Panc1 (cell line): ENCODE data around the gene GFAP. TPM values are rescaled to one million over a fixed set of nuclear protein-coding genes. Genes with fewer than 3 reads are reported as not detected.
A peak's percentile ranks its signal among the peaks of the same experiment; 100 is the strongest.

ENCODE experiments used
- ATAC-seq: fragments of 200-7000 bp; cut with Tn5 transposase; 2 replicates; pipeline ENCODE4 v1.9.1; 2020; ENCODE audit warnings: mild to moderate bottlenecking, moderate library complexity
- BruUV-seq: library from RNA; stranded (reverse); fragments of 400-500 nt; replicated peaks from 2 replicates; lab custom pipeline; 2021; lab: Mats Ljungman, UMichigan
- CTCF ChIA-PET: fragments of 300-600 bp; sonication (Branson Sonifier 250); formaldehyde crosslinking; loops from one replicate; lab custom pipeline; 2022; ENCODE audit warnings: antibody characterized with exemption; lab: Charles Lee
- POLR2A ChIA-PET: fragments of 300-600 bp; sonication (Branson Sonifier 250); formaldehyde crosslinking; loops from one replicate; lab custom pipeline; 2022; ENCODE audit warnings: antibody characterized with exemption; lab: Charles Lee
- DNase-seq: peaks from one replicate; pipeline ENCODE4 v3.0.0-alpha.2; 2010; ENCODE audit warnings: low read depth, low spot score
- H3K27ac ChIP-seq: 2 replicates; pipeline ENCODE4 v1.5.1; 2011; ENCODE audit warnings: mild to moderate bottlenecking, low read length, inconsistent platforms
- H3K27me3 ChIP-seq: fragments of 200-500 bp; sonication (Bioruptor generic); 2 replicates; pipeline ENCODE4 v1.6.0; 2014; ENCODE audit warnings: low read length, inconsistent platforms; ENCODE audit not compliant: control insufficient read depth, insufficient read depth
- H3K36me3 ChIP-seq: fragments of 200-500 bp; sonication (Bioruptor generic); 2 replicates; pipeline ENCODE4 v1.5.1; 2014; ENCODE audit warnings: inconsistent platforms, mild to moderate bottlenecking, low read length, moderate library complexity; ENCODE audit not compliant: control insufficient read depth, insufficient read depth
- H3K4me1 ChIP-seq: 2 replicates; pipeline ENCODE4 v1.5.1; 2011; ENCODE audit warnings: inconsistent platforms, mild to moderate bottlenecking, low read length, moderate library complexity; ENCODE audit not compliant: control insufficient read depth, insufficient read depth
- H3K4me3 ChIP-seq, 2 experiments: 2 replicates each; pipeline ENCODE4 v1.5.1; 2011 to 2012; ENCODE audit warnings: low read depth in 2 of 2, low read length in 2 of 2, mild to moderate bottlenecking in 2 of 2, inconsistent platforms in 1 of 2, moderate library complexity in 1 of 2
- H3K9me3 ChIP-seq: fragments of 200-500 bp; sonication (Bioruptor generic); 2 replicates; pipeline ENCODE4 v1.5.1; 2014; ENCODE audit warnings: low read depth, mild to moderate bottlenecking, inconsistent platforms, low read length, moderate library complexity; ENCODE audit not compliant: control insufficient read depth, insufficient read depth
- POLR2AphosphoS5 ChIP-seq: IDR thresholded peaks from 2 replicates; pipeline ENCODE4 v1.6.1; 2012; ENCODE audit warnings: mild to moderate bottlenecking, low read depth, low read length, moderate library complexity
- SIN3A ChIP-seq: IDR thresholded peaks from 2 replicates; pipeline ENCODE4 v1.6.1; 2012; ENCODE audit warnings: low read depth, mild to moderate bottlenecking, low read length, moderate library complexity, borderline replicate concordance; ENCODE audit not compliant: insufficient read depth
- TCF7L2 ChIP-seq: IDR thresholded peaks from 2 replicates; pipeline ENCODE4 v1.6.1; 2011; ENCODE audit warnings: mild to moderate bottlenecking, low read depth, low read length, inconsistent platforms
- in situ Hi-C: cut with HindIII; loops from 2 replicates; pipeline ENCODE4 v1.10.0; 2016; ENCODE audit warnings: low sequenced_read_pairs, low pct_unique_long_range_greater_than_20kb
- intact Hi-C: fragments of 100-400 bp; cut with micrococcal nuclease; formaldehyde crosslinking; loops from one replicate; pipeline ENCODE4 v1.10.0; 2022; ENCODE audit not compliant: unreplicated experiment
- total RNA-seq: library from RNA; stranded (reverse); gene quantifications from one replicate; pipeline ENCODE4 v1.2.1, GENCODE V29; 2021; ENCODE audit not compliant: unreplicated experiment
- TF ChIP-seq, protein P1 (sequence below): fragments of 450-650 bp; IDR thresholded peaks from 2 replicates; pipeline ENCODE4 v1.5.1; 2017; ENCODE audit warnings: mild to moderate bottlenecking
- TF ChIP-seq, protein P2 (sequence below), 2 experiments: IDR thresholded peaks; 2 replicates each; pipeline ENCODE4 v1.6.1; 2011 to 2012; ENCODE audit warnings: low read depth in 2 of 2, control low read depth in 1 of 2, low read length in 1 of 2, mild to moderate bottlenecking in 1 of 2, moderate library complexity in 1 of 2; ENCODE audit not compliant: insufficient read depth in 1 of 2

Gene GFAP
- total RNA-seq, 1 experiment from 2014 or later: not detected

DNA sequence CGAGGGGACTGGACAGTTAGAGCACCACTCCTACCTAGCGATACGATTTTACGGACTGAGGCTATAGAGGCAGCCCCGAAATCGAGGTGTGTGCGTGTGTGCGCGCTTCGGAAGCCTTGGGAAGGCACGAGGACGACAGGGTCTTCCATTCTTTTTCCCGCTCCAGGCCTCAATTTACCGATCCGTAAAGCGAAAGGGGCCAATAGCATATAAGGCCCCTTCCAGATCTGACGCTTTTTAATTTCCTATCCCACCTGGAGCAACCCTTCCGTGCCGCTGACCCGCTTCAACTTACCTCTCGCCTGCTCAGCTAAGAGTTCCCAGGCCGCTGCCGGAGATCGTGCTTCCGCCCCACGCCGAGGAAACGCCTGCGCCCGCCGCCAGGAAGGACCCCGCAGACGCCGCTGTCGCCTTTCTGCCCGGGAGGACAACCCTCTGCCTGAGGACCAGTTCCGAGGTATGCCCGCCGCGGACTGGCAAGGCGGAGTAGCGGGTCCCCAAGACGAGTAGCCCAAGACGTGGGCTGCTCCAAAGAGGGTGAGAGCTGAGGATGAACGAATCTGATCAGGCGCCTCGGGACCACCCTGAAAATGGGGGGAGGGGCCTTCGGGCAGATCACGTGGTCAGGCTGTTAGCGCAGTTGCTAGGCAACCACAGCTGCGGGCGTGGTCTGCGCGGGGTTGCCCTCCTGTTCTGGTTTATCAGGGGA is 16.1 kb downstream of the GFAP start, which contains the start of gene EFTUD2:
EFTUD2 (minus strand) TSS at position 372 of the 709 bp plus-strand sequence. CDS start 4,924 bp downstream, outside the sequence.
- Histone ChIP-seq H3K36me3 (peaks cover 6% of the 10 kb centered on the region; the same call in 1 of the 2 replicates), H3K4me3 (peak within 1 kb of the TSS; percentile 67 to 87), H3K27me3 (no peaks in the 10 kb centered on the region), H3K9me3 (no peaks in the 10 kb centered on the region), H3K4me1 (peaks cover 14% of the 10 kb centered on the region), H3K27ac (peak within 1 kb of the TSS; percentile 90)
- TF ChIP-seq POLR2AphosphoS5: peak; percentile 90
- TF ChIP-seq, protein P1, sequence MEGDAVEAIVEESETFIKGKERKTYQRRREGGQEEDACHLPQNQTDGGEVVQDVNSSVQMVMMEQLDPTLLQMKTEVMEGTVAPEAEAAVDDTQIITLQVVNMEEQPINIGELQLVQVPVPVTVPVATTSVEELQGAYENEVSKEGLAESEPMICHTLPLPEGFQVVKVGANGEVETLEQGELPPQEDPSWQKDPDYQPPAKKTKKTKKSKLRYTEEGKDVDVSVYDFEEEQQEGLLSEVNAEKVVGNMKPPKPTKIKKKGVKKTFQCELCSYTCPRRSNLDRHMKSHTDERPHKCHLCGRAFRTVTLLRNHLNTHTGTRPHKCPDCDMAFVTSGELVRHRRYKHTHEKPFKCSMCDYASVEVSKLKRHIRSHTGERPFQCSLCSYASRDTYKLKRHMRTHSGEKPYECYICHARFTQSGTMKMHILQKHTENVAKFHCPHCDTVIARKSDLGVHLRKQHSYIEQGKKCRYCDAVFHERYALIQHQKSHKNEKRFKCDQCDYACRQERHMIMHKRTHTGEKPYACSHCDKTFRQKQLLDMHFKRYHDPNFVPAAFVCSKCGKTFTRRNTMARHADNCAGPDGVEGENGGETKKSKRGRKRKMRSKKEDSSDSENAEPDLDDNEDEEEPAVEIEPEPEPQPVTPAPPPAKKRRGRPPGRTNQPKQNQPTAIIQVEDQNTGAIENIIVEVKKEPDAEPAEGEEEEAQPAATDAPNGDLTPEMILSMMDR: no peak
- ATAC-seq (peak; percentile 93), DNase-seq (peak; percentile 69)
- intact Hi-C loops: no loop called here
- CTCF ChIA-PET: interaction anchor here (0.6 kb wide), 1 partner anchor 20 kb away, joined by 4 read pairs; no protein-coding TSS in a partner anchor
- BruUV-seq: no TSS peak
- POLR2A ChIA-PET: no interaction called here
- in situ Hi-C loops: no loop called here

DNA sequence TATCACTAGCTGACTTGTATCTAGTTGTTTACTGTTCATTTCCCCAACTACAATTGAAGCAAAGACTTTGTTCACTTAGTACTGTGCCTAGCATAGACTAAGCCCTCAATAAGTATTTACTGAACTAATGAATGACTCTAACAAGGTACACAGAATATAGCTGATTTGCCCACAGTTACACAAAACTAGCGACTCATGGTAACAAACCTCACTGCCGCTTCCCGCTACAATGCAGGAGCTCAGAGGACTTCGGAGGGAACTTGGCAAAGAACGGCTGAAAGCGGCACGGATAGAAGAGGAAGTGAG is 16.6 kb downstream of the GFAP start:
- POLR2A ChIA-PET: no interaction called here
- peak overlapping the region; percentile 67 to 87 for H3K4me3 ChIP-seq
- H3K4me1 ChIP-seq: peaks cover 14% of the 10 kb centered on the region
- TSS peak; percentile 97 for BruUV-seq
- in situ Hi-C loops: no loop called here
- ATAC-seq: no peak
- no peak for DNase-seq
- H3K36me3 ChIP-seq: peaks cover 6% of the 10 kb centered on the region; the same call in 1 of the 2 replicates
- no peak for TF ChIP-seq POLR2AphosphoS5
- TF ChIP-seq, protein P2, sequence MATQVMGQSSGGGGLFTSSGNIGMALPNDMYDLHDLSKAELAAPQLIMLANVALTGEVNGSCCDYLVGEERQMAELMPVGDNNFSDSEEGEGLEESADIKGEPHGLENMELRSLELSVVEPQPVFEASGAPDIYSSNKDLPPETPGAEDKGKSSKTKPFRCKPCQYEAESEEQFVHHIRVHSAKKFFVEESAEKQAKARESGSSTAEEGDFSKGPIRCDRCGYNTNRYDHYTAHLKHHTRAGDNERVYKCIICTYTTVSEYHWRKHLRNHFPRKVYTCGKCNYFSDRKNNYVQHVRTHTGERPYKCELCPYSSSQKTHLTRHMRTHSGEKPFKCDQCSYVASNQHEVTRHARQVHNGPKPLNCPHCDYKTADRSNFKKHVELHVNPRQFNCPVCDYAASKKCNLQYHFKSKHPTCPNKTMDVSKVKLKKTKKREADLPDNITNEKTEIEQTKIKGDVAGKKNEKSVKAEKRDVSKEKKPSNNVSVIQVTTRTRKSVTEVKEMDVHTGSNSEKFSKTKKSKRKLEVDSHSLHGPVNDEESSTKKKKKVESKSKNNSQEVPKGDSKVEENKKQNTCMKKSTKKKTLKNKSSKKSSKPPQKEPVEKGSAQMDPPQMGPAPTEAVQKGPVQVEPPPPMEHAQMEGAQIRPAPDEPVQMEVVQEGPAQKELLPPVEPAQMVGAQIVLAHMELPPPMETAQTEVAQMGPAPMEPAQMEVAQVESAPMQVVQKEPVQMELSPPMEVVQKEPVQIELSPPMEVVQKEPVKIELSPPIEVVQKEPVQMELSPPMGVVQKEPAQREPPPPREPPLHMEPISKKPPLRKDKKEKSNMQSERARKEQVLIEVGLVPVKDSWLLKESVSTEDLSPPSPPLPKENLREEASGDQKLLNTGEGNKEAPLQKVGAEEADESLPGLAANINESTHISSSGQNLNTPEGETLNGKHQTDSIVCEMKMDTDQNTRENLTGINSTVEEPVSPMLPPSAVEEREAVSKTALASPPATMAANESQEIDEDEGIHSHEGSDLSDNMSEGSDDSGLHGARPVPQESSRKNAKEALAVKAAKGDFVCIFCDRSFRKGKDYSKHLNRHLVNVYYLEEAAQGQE (IDR thresholded peaks at IDR 0.05; ENCODE audit: insufficient read depth in 1 of 2, low read depth in 2 of 2, low read length in 1 of 2): no peak
- TF ChIP-seq TCF7L2: no peak
- TF ChIP-seq, protein P1: no peak
- no peak for TF ChIP-seq SIN3A
- H3K27me3 ChIP-seq: no peaks in the 10 kb centered on the region
- H3K9me3 ChIP-seq: no peaks in the 10 kb centered on the region
- H3K27ac ChIP-seq: peak overlapping the region; percentile 90
- CTCF ChIA-PET: interaction anchor here (0.6 kb wide), 1 partner anchor 20 kb away, joined by 4 read pairs; no protein-coding TSS in a partner anchor
- intact Hi-C loops: no loop called here
